Stimulated activated CD4-positive, alpha-beta T cell treated with anti-CD3 and anti-CD28 coated beads, TNF-alpha, amount 100 ng/mL, for 24 hours (primary cell): ENCODE measurements around the gene CCL16.
"Not testable (repeated sequence)": the region's sequence is repeated elsewhere in the genome, so short reads cannot be mapped to it uniquely, and the experiment has no call there.

Experiments used
- DNase-seq, 3 experiments: peaks; one replicate each; pipeline ENCODE4 v3.0.0-alpha.2; 2020; ENCODE audit warnings: low read depth in 3 of 3

Gene CCL16

GRCh38 chr17:35981246-35981645 is at the start of gene CCL16:
Gene CCL16, minus strand, starts transcription at chr17:35981497. Its CDS starts 77 bp downstream, at chr17:35981420.
- DNase-seq = no peak

GRCh38 chr17:36030956-36031355 is 49.7 kb upstream of the CCL16 start:
- DNase-seq = no peak

DNA sequence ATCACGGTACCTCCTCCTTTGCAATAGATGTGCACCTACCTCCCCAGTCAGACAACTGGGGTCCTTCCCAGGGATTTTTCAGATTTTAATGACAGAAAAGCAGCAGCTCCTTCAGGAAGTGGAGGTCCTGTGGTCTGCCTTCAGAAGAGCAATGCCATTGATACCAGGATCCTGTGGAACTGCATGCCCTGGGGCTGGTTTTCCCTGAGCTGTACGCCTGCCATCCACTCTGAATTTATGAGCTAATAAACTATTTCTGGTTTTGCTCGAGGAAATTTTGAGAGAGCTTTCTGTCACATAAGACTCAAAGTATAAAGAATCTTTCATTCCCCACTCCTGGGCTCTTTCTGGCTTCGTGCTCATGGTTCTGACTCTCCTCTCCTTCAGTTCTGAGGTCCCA is 46.5 kb upstream of the CCL16 start:
- no peak for DNase-seq

DNA sequence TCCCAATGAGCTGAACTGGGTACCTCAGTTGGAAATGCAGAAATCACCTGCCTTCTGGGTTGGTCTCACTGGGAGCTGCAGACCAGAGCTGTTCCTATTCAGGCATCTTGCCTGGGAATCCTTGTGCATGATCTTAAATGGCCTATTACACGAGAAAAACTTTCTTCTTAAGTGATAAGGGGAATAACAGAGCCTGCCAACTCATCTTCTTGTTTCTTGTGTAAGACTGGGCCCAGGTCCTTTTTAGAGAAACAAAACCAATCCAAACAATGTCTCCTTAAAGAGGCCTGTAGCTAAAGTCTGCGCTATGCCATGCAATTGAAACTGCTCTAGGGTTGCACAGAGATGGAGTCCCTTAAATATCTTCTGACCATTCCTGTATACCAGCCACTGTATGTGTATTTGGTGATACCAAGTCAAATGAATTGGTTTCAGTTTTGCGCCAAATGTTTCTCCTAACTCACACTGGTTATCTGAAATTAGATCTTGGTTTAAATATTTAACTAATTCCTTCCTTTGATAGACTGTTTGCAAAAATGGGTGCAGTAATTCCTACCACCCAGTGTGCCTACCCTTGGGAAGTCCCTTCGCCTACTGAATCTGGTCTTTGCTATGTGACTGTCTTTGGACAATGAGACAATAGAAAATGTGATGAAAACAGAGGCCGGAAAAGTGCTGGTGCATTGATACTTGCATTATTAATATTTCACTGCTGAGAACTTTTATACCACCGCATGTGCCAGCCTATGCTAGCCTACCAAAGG is 43.0 kb upstream of the CCL16 start:
- DNase-seq = no peak

- DNase-seq = no peak
Measured at GRCh38 chr17:36019423-36019822, 38.1 kb upstream of the CCL16 start.

DNA sequence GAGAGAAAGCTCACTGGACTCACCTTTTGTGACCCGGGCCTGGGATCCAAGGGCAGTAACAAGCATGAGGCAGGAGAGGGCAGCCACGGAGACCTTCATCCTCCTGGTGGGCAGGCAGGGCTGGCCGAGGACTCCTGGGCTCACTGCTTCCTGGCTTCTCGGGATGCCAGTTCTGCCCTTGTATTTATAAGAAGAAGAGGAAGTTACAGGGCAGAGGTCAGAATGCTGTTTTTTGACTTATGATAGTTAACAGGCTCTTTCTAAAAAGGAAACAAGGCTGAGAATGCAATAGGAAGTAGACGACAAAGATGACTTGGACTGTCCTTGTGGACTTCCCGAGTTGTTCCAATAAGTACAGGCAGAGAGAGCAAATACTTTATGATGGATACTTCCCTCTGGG is 36.5 kb upstream of the CCL16 start, which contains the start of gene CCL23:
TSS of gene CCL23 (minus strand) at position 174 of the 400 bp plus-strand sequence. CDS start at position 99, 75 bp downstream.
- no peak for DNase-seq

DNA sequence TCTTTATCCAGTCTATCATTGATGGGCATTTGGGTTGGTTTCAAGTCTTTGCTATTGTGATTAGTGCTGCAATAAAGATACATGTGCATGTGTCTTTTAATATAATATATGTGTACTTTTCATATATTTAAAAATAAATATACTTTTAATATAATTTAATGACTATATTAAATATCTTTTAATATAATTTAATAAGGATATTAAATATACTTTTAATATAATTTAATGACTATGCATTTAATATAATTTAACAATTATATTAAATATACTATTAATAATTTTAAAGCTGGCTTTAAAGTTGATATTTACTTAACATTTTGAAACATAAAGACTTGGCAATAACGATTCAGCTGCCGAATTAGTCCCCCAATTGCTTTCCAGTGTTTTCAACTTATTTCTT is 35.3 kb upstream of the CCL16 start:
- DNase-seq = no peak

DNA sequence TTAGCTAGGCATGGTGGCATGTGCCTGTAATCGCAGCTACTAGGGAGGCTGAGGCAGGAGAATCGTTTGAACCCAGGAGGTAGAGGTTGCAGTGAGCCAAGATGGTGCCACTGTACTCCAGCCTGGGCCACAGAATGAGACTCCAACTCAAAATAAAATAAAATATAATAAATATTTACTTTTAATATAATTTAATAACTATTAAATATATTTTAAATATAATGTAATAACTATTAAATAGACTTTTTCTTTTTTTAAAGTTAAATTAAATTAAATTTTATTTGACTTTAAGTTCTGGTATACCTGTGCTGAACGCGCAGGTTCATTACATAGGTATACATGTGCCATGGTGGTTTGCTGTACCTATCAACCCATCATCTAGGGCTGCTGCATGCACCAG is 34.6 kb upstream of the CCL16 start:
- DNase-seq = not testable (repeated sequence)

DNA sequence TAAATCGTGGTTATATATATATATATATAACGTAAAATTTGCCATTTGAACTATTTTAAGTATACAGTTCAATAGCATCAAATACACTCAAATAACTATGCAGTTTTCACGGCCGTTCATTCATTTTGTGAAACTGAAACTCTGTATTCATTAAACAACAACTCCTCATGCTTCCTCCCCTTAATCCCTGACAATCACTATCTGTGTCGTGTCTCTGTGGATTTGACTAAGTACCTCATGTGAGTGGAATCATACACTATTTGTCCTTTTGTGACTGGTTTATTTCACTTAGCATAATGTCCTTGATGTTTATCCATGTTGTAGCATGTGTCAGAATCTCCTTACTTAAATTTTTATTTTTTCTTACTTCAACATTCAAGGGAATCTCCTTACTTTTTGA is 33.6 kb upstream of the CCL16 start:
- DNase-seq = no peak

- DNase-seq = no peak
Measured at GRCh38 chr17:36011201-36011600, 29.9 kb upstream of the CCL16 start.

DNA sequence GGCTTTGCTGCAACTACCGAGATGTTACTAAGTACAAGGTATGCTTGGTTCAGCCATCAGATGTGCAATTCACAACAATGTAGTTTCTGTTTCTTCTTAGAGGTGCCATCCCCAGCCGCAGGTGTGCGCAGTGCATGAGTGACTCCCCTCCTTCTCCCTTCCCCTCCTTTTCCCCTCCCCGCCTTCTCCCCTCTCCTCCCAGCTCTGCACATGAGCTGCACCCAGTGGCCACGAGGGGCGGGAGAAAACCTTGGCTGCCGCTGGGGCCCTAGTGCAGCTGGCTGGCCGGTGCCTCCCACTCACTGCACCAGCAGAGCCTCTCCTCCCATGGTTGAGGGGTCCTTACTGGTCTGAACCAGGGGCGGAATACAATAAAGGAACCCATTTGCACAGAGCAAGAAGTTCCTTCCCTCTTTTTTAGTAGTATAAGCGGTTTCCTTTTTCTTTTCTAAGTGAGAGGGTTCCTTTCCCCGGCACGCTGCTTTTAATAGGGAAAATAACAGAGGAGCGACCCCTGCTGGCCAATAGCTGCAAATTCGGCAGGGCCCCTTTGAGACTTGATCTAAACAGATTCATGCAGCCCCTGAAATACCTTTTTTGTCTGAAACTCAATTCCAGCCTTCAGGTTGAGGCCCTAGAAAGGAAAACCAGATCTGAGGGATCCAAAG is 27.8 kb upstream of the CCL16 start:
- DNase-seq = no peak

GRCh38 chr17:36004594-36005108 is 23.4 kb upstream of the CCL16 start:
- DNase-seq = no peak

GRCh38 chr17:36002631-36003030 is 21.3 kb upstream of the CCL16 start:
- DNase-seq = no peak

- DNase-seq = no peak
Measured at GRCh38 chr17:36001862-36002603, 20.7 kb upstream of the CCL16 start.

GRCh38 chr17:36001110-36001771 is 19.9 kb upstream of the CCL16 start, which contains the start of gene CCL15:
Gene CCL15, minus strand, starts transcription at chr17:36001553. Its CDS starts 61 bp downstream, at chr17:36001492.
- DNase-seq = no peak

- no peak for DNase-seq
Measured at GRCh38 chr17:36000732-36001109, 19.4 kb upstream of the CCL16 start.

DNA sequence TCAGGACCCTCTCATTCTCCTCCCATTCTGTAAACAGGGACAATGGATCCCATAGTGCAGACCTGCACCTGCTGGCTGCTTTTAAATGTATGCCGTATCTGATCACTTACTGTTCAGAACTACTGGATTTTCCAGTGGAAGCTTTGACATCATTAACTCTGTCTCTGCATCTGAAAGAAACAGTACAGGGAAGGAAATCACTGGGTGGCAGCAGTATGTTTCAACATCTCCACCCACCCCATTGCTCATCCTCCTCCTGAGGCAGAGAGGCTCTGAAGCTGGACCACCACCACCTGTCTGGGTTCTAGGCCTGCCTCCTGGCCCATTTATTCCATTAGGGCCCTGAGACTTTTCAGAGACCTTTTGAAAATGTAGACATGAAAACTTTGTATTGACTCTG is 17.5 kb upstream of the CCL16 start:
- DNase-seq = no peak

DNA sequence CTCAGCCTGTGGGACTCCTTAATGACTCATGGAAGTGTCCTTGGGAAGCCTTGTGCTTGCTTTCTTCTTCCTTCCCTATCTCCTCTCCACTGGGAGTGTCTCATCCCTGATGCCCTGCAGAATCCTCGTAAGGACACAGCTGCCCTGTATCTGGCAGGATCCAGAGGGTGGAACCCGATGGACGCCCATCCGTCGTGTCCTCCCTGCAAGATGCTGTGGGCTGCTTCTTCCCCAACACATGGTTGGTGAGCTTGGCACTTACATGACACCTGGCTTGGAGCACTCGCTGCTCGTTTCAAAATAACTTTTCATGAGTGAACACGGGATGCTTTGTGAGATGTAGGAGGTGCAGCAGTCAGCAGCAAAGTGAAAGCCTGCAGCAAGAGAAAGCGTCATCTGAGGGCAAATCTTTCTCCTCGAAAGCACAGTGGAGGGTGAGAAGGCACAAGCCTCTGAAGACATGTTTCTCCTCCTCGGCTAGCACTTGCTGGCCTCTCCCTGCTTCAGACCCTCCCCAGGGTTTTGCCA is 16.8 kb upstream of the CCL16 start:
- DNase-seq = no peak

- not testable (repeated sequence) for DNase-seq
Measured at GRCh38 chr17:35995346-35995745, 14.0 kb upstream of the CCL16 start.

GRCh38 chr17:35991075-35991474 is 9.8 kb upstream of the CCL16 start:
- DNase-seq = no peak

GRCh38 chr17:35988164-35988563 is 6.9 kb upstream of the CCL16 start:
- no peak for DNase-seq
